HG03139 (cell line): ENCODE data around the gene LTBP1.

ENCODE experiments used
- ATAC-seq: cut with Tn5 transposase; IDR thresholded peaks from one replicate; pipeline ENCODE4 v1.9.1; 2021; ENCODE audit not compliant: unreplicated experiment

LTBP1 gene

DNA sequence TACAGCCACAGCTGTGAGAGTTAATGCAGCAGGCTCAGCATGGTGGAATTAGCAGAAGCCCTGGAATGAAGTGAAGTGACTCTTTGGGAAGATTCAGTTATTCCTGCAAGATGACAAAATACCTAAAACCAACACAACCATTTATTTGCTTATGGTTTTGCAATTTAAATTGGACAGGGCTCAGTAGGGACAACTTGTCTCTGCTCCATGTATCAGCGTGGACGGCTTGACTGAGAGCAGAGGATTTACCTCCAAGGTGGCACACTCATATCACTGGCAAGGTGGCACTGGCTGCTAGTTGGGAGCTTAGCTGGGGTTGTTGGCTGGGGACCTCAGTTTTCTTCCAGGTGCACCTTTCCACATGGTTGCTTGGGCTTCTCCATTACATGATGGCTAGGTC is 58.3 kb downstream of the LTBP1 start:
- ATAC-seq: no peak

DNA sequence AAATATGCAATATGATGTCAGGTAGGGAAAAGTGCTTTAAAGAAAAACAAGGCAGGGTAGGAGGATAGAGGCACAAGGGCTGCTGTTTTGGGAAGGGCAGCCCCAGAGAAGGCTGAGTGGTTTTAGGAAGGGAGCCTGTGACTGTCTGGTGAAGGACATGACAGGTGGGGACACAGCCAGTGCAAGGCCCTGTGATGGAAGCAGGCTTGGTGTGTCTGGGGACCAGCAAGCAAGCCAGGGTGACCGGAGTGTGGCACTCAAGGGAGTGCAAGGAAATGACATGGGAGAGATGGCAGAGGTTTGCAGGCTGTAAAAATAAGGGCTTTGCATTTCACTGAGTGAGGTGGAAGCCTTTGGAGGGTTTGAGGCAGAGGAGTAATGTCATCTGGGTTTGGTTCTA is 62.0 kb downstream of the LTBP1 start:
- no peak for ATAC-seq

DNA sequence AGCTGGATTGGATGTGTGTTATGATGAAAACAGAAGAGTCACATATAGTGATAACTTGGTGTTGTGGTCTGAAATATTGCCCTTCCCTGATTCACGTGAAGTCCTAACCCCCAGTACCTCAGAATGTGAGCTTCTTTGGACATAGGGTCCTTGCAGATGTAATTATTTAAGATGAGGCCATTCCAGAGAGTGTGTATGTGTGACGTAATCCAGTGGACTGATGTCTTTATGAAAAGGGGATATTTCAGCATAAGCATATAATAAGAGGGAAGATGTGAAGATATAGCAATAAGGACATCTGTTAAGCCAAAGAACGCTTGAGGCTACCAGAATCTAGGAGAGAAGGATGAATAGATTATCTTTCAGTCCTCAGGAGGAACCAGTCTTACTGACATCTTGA is 62.5 kb downstream of the LTBP1 start:
- no peak for ATAC-seq

DNA sequence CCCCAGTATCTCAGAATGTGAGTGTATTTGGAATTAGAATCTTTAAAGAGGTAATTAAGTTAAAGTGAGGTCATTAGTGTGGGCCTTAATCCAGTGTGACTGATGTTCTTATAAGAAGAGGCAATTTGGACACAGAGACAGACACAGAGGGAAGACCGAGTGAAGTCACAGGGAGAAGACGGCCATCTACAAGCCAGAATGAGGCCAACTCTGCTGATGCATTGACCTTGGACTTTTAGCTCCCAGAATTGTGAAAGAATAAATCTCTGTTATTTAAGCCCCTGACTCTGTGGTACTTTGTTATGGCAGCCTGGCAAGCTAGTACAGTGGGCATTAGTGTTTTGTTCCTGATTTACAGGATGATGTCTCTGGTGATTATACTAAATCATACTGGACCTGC is 64.6 kb downstream of the LTBP1 start:
- ATAC-seq: no peak

DNA sequence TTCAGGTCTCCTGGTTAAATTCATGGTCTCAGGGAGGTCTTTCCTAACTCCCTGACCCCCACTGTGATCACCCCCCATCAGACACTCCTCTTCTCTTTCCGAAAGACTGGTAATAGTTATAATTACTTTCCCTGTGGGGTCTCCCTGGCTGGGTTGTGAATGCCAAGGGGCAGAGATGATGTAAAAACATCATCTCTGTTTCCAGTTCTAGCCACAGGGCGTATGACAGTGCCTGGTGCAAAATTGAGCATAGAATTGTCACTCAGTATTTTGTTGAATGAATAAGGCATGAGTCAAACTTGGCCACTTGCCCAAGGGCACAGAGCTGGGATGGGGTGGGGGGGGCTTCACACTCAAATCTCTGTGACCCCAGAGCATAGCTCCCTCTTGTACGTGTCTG is 65.2 kb downstream of the LTBP1 start:
- ATAC-seq: no peak

DNA sequence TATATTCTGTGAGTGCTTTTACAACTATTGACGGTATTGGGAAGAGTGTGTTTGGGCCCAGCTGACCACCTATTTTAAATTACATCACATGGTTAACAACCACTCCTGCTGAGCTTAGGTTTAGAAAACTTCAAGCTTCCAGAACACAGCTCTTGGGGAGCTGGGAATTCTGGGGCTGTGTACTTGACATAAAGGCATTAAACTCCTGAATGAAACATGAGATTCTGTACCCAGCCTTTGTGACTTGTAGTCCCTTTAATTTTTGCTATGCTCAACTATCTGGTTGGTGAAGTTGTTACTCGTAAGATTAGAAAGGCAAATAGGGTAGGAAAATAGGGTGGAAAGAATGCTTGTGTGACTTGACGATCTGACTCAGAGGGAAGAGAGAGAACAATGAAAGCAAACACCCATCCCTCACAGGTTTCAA is 66.9 kb downstream of the LTBP1 start:
- ATAC-seq: no peak

DNA sequence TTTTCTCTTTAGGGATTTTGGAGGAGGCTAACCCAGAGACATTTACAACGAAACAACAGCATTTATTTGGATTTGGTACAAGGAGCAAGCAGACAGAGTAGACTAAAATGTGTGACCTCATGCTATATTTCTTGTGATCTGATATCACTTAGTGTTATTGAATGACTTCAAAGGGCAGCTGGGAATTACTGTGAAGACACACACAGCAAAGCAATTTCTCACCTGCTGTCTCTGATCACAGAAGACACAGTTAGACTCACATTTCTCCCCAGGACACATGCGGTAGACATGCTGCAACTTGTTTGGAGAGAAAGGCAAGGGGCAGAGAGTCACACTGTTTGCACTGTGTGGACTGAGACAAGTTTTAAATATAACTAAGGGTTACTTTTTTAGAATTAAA is 67.5 kb downstream of the LTBP1 start:
- no peak for ATAC-seq

DNA sequence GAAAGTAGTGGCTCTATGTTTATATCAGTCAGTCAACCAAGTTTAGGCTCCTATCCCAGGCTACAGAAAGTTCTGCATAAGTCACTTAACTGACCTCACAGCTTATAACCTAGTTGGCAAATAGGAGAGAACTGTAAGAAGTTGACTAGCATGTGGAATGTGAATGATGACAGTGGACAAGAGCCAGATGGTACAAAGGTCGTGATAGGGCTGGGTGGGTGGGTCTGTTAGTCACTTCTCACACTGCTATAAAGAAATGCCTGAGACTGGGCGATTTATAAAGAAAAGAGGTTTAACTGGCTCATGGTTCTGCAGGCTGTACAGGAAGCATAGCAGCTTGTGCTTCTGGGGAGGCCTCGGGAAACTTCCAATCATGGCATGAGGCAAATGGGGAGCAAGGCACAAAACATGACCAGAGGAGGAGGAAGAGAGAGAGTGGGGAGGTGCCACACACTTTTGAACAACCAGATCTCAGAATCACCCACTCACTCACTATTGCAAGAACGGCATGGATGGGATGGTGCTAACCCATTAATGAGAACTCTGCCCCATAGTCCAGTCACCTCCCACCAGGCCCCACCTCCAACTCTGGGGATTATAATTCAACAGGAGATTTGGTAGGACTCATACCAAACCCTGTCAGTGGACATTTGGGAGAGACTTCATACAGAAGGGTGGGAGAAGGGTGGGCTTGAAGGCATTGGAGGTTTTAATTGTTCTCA is 68.8 kb downstream of the LTBP1 start:
- no peak for ATAC-seq

DNA sequence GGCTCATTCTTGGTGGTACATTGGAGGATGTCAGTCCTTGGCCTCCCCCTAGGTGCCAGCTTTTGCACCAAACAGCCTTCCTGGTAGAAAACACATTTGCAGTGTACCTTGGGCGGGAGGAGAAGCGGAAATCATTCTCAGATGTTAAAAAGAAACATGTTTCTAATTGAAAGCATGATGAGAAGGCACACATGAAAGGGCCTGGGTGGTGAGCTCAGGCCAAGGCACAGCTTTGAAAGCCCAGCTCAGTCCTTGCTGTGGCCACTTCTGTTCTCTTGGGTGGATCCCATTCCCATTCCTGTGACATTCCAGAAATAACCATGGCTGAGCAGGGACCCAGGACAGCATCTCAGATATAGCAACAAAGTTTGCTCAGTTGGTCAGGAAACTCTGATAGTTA is 71.5 kb downstream of the LTBP1 start:
- no peak for ATAC-seq

DNA sequence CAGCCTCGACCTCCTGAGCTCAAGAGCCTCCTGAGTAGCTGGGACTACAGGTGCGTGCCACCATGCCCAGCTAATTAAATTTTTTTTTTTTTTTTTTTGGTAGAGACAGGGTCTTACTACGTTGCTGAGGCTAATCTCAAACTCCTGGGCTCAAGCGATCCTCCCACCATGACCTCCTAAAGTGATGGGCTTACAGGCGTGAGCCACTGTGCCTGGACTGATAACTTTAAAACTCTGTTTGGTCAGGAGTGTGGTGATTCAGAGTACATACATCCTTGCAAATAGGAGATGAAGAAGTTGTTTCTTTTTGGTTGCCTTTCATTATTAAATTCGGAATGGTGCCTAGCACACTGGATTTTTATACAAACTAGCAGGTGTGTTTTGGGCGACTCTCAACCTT is 73.0 kb downstream of the LTBP1 start:
- no peak for ATAC-seq

DNA sequence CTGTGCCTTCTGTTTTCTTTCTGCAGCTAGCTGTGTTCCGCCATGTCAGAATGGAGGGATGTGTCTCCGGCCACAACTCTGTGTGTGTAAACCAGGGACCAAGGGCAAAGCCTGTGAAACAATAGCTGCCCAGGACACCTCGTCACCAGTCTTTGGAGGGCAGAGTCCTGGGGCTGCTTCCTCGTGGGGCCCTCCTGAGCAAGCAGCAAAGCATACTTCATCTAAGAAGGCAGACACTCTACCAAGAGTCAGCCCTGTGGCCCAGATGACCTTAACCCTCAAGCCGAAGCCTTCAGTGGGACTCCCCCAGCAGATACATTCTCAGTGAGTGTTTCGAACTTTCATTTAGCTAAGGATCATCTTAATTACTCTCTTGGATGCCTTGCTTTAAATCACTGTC is 74.1 kb downstream of the LTBP1 start:
- ATAC-seq: no peak

DNA sequence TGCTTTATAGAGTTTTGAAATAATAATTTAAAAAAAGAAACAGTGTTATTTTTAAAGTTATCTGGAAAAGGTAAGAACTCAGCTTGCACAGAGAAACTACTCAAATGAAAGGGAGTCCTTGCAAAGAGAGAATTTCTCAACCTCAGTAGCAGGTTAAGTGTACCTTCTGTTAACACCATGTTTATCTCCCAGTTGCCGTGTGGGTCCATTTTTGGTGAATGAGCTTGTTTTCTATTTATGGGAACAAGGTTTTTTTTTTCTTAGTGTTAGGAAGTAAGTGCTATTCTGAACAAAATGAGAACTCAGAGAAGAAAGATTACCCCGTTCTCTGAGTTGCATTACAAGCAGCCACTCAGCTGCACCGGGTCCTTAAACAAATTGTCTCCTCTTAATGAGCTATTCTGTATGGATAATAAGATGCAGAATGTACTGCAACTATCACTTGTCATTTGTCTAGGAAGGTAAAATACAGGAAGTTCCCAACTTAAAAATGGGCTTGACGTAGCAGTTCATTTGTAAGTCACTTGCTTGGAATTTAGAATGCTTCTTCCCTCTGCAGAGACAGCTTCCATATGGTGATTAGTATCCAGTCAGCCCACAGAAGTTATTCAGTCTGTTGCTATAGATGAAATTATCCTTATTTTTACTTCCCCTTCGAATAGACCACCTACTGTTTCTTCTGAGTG is 74.9 kb downstream of the LTBP1 start:
- no peak for ATAC-seq

DNA sequence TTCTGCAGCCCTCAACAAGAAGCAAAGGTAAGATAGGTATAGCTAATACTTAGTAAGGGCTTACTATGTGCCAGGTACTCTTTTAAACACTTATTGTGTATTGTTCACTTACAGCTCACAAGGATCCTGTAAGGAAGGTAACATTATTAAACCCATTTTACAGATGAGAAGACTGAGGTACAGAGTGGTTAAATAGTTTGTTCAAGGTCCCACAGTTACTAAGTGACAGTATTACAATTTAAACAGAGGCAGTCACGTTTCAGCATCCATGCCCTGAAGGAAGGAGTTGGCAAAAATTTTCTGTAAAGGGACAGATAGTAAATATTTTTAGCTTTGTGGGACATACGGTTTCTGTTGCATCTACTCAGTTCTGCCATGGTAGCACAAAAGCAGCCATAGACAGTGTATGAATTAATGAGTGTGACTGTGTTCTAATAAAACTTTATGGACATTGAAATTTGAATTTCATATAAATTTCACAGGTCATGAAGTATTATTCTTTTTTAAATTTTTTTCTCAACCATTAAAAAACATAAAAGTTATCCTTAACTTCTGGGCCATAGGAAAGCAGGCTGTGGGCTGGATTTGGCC is 75.7 kb downstream of the LTBP1 start:
- no peak for ATAC-seq

DNA sequence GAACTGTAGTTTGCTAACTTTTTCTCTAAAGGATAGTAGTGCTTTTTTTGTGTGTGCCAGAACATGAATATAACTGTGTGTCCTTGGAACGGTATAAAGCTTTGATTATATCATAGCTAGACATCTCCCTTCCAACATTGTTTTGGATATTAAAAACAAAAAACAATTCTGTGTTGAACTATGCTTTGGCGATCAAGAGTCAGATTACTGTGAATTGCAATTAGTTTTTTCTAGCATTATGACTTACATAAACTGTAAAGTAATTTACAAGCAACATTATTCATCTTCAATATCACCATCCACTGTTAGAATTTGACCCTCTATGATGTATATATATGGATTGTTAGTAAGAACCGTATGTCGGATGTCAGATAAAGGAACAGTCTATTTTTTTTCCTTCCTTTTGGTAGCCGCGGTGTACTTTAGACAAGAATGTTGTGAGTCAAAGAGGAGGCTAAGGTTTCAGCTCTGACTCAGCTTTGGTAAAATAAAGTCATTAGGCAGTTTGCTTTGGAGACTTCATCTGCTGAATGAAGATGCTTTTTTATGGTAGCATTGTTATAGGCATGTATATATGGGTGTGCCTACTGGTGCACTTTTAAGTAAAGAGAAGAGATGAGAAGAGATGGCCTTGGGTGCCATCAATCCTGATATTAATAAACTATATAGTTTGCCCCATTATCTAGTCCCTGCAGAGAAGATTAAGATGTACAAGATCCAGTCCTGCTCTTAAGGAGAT is 76.4 kb downstream of the LTBP1 start:
- no peak for ATAC-seq

DNA sequence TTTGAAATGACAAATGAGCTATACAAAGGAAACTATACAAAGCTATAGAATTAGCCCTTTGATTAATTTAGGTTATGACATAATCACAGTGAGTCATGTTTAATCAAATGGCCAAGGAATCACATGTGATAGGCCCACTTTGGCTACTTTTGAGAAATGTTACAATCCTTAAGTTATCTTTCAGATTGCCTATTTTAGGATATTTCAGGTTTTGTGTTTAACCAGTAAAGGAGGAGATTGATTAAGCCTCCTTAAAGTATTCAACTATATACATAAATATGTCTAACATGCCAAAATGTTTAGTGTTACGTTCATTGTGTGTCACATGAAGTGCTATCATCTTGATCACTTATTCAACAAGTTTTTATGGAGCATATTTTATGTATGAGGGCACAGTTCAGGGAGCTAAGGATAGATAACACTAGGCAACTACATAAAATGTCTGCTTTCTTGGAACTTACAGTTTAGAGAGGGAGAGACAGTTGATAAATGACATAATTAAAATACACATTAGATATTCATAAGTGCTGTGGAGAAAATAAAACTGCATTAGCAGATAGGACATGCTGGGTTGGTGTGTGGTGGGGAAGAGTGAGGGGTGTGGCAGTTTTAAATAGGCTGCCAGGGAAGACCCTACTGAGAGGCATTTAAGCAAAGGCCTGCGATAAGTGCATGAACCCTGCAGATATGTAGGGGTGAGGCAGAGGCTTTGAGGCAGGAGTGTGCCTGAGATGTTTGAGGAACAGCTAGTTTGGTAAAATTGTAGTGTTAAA is 77.2 kb downstream of the LTBP1 start:
- ATAC-seq: no peak

DNA sequence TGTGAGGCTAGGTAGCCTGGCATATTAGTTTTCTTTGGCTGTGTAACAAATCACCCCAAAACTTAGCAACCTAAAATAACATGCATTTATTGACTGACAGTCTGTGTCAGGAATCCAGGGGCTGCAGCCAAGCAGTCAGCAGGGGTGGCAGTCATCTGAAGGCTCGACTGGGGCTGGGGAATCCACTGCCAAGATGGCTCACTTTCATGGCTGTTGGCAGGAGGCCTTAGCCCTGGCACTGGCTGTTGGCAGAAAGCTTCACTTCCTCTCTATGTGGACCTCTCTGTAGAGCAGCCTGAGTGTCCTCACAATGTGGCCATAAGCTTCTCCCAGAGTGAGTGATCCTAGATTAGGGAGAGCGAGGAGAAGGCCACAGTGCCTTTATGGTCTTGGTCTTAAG is 78.0 kb downstream of the LTBP1 start:
- ATAC-seq: no peak

DNA sequence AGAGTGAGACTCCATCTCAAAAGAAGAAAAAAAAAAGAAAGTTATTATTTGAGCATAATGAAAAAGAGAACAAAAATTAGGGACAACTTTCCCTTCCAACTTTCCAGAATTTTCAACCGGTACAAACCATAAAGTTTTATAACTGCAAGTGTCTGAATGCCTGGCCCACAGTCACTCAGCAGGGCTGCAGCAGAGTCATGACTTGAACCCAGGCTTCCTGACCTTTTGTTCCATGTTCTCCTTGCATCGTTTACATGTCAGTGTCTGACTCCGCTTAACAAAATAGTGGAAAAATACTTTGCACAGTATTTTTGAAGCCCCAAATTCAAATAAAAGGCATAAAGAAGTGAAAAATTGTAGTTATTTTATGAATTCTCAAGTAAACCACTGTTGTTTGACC is 82.7 kb downstream of the LTBP1 start:
- no peak for ATAC-seq

DNA sequence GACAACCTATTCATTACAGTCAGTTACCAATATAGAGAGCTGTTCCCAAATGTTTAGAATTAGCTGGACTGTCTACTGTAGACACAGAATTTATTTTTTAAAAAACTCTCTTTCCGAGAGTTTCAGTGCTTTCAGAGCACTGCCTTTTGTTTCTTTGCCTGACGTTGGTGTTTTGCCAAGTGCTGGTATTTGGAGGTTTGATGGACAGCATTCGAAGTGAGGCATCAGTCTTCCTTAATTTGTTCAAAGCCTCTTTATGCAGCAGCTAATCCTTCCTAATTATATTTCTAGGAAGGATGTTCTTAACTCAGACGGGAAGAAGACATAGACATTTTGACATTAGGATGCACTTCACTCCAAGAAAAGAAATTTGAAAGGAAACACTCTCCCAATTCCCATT is 83.2 kb downstream of the LTBP1 start:
- ATAC-seq: no peak

DNA sequence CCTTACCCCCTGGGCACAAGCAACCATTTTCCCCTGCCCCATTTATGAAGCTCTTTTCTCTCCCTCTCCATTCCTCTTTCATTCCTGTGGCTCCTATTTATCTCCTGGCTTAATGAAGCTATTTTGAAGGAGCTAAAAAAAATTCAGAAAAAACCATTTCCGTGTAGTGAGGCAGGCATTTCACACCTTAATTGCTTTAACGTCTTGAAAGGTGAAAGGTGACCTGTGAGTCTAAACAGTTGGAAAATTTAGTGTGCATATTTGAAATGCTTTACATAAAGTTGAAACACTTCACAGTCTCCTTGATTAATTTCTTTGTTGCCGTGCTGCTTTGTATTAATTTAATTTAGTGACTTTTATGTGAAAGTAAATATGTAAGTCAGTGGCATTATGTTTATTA is 83.6 kb downstream of the LTBP1 start:
- no peak for ATAC-seq

DNA sequence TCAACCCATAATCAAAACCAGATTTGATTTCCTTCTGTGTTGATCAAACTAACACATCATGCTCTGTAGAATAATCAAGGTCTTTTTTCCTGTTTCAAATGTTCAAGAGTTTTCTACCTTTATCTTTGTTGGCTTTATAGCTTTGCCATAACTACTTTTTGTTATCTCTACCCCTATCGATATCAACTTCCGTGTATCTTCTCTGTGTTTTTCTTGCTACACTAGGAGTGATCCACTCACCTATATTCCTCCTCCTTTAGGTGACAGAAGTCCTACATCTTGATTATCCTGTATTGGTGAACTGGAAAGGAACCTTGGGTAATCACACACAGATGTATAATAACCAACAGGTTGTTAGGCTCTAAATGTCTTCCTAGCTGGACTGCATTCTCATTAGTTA is 85.5 kb downstream of the LTBP1 start:
- no peak for ATAC-seq

DNA sequence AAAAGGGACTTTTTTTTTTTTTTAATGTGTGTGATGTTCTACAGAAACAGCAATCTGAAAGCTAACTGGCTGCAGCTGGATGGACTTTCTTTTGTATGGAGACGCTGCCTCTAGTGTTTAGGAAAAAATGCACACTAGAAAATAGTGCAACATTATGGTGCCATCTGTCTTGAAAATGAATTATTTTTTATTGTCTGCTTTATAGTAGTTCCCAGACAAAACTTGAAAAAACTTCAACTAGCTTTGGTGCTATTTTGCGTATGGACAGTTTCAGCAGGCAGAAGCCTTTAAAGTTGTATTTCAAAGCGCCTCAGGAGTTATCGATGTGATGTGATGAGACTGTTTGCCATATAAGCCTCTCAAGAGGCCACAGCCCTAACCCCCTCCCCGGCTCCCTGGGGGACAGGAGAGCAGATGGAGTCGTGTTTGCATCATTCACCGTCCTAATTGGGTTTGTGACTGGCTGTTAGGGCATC is 86.9 kb downstream of the LTBP1 start:
- no peak for ATAC-seq
